Measurements from ENCODE around the gene NXF1.
"Not testable (repeated sequence)": the region's sequence is repeated elsewhere in the genome, so short reads cannot be mapped to it uniquely, and the experiment has no call there.

NXF1 gene

GRCh38 chr11:62782753-62783152 lies 22.5 kb downstream of the NXF1 start:
- DNase-seq = no peak

DNA sequence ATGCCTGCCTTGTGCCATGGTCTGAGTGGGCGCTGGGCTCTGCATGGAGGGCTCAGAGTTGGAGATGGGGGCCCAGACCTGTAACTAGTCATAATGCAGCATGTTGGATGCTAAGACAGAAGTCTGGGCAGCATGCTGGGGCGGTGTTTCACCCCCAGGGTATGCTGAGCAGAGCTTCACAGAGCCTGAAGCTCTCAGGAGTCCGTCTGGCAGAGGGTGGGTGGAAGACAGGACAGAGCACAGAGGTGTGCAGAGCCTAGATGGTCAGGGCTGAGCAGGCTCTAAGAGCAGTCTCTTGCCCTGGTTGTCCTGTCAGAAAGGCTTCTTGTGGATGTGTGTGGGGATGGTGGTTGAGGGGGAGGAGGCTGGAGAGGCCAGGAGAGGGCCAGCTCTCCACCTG lies 26.8 kb downstream of the NXF1 start:
- DNase-seq = no peak

- no peak for DNase-seq
Observed at GRCh38 chr11:62777389-62777788, 27.9 kb downstream of the NXF1 start.

DNA sequence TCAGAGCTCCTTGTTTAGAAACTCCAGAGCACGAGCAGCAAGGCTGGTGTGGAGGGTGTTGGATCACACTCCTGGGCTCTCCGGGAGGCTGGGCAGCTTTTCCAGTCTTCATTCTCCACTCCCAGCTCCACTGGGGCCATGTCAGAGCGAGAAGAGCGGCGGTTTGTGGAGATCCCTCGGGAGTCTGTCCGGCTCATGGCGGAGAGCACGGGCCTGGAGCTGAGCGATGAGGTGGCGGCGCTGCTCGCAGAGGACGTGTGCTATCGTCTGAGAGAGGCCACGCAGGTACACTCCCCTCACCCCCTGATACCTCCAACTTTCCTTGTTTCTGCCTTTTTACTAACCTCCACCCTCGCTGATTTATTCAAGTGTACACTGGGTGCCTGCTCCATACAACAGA lies 29.6 kb downstream of the NXF1 start:
- no peak for DNase-seq

DNA sequence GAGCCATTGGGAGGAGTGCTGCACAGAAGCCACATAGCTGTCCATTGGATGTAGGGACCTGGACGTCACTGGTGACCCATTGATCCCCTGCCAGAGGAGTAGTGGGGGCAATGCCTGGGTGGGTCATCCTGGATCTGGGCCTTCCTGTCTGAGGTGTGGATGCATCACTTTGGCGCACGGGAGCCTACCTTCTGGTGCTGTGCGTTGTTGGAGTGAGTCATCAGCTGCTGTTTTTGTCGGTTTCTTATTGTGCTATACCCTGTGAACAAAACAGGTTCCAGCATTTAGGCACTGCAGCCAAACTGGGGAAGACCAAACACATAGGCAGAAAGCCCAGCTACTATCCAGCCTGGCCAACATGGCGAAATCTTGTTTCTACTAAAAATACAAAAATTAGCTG lies 30.8 kb downstream of the NXF1 start:
- DNase-seq = no peak

GRCh38 chr11:62771144-62772021 lies 33.9 kb downstream of the NXF1 start, which contains the start of gene TAF6L:
Gene TAF6L (plus strand): TSS chr11:62771396. CDS start chr11:62775784, 4,388 bp downstream.
- peak; percentile 95 for DNase-seq

GRCh38 chr11:62770778-62771143 lies 34.5 kb downstream of the NXF1 start:
- no peak for DNase-seq

DNA sequence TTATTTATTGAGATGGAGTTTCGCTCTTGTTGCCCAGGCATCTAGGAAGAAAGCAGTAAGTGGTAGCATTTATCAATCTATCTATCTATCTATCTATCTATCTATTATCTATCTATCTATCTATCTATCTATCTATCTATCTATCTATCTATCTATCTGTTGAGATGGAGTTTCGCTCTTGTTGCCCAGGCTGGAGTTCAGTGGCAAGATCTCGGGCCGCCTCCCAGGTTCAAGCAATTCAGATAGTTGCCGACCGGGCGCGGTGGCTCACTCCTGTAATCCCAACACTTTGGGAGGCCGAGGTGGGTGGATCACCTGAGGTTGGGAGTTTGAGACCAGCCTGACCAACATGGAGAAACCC lies 44.4 kb downstream of the NXF1 start:
- not testable (repeated sequence) for DNase-seq

GRCh38 chr11:62757846-62758788 lies 47.1 kb downstream of the NXF1 start:
- no peak for DNase-seq

- no peak for DNase-seq
Observed at GRCh38 chr11:62755086-62755615, 50.1 kb downstream of the NXF1 start.

DNA sequence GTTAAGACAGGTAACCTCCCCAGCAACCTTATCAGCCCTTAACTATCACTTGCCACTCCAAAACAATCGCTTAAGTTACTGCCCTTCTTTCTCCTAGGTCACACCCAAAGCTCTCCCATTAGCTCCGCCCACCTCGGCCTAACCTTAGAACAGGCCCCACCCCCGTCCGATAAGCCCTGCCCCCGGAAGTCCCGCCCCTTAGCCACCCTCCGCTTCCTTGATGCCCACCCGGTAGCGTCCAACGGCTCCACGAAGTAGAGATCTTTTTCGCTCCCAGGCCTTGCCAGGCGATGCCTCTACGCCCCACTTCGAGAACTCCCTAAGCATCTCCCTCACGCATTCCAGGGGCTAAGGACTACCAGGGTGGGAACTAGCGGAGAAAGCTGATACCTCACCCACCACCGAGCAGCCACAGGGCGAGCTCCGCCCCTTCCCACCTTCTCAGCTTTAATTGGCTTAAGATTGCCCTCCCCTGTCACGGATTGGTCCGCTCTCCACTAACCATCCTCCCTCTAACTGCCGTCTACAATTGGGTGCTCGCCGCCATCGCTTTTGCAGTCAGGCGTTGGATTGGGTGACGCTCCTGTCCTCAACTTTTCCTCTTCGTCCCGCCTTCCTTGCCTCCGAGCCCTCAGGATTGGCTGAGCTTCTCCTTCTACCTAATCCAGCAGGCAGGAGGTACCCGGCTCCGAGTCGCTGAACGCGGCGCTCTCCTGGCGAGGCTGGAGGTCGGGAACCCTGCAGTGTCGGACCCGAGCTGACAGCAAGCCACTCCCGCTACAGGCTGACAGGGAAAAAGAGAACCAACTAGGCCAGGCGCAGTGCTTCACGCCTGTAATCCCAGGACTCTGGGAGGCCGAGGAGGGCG lies 51.3 kb downstream of the NXF1 start, which contains the start of gene ZBTB3:
ZBTB3 (minus strand) TSS at position 425 of the 868 bp plus-strand sequence. CDS start 496 bp downstream, outside the sequence.
- DNase-seq = peak; percentile 98

GRCh38 chr11:62752994-62753735 lies 52.1 kb downstream of the NXF1 start:
- DNase-seq = no peak

- no peak for DNase-seq
Observed at GRCh38 chr11:62752177-62752785, 53.0 kb downstream of the NXF1 start.

- DNase-seq = not testable (repeated sequence)
Observed at GRCh38 chr11:62749931-62750330, 55.3 kb downstream of the NXF1 start.

DNA sequence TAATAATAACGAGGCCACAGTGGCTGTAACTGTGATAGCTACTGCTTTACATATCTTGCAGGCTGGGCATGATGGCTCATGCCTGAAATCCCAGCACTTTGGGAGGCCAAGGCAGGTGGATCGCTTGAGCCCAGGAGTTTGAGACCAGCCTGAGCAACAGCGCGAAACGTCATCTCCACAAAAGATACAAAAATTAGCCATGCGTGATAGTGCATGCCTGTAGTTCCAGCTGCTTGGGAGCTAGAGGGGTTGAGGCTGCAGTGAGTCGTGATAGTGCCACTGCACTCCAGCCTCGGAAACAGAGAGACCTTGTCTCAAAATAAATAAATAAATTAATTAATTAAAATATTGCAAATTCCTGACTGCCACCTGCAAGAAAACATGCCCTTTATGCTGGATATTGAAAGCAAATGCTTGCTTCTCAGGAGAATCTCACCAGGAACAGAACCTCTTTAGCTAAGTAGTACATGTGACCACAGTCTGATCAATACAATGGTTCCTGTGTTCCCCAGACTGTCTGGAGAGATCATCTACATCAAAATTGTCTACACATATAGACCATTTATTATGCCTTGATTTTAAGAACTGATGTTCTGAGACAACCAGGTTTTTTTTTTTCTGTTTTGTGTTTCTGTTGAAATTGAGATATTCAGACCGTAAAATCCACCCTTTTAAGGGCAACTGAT lies 57.6 kb downstream of the NXF1 start:
- no peak for DNase-seq
